GM21526 (cell line): ENCODE results near the gene HOXD12.

Experiments used
- ATAC-seq: cut with Tn5 transposase; IDR thresholded peaks from one replicate; pipeline ENCODE4 v1.9.1; 2021; ENCODE audit warnings: moderate library complexity; ENCODE audit not compliant: unreplicated experiment, low FRiP score

HOXD12 gene

DNA sequence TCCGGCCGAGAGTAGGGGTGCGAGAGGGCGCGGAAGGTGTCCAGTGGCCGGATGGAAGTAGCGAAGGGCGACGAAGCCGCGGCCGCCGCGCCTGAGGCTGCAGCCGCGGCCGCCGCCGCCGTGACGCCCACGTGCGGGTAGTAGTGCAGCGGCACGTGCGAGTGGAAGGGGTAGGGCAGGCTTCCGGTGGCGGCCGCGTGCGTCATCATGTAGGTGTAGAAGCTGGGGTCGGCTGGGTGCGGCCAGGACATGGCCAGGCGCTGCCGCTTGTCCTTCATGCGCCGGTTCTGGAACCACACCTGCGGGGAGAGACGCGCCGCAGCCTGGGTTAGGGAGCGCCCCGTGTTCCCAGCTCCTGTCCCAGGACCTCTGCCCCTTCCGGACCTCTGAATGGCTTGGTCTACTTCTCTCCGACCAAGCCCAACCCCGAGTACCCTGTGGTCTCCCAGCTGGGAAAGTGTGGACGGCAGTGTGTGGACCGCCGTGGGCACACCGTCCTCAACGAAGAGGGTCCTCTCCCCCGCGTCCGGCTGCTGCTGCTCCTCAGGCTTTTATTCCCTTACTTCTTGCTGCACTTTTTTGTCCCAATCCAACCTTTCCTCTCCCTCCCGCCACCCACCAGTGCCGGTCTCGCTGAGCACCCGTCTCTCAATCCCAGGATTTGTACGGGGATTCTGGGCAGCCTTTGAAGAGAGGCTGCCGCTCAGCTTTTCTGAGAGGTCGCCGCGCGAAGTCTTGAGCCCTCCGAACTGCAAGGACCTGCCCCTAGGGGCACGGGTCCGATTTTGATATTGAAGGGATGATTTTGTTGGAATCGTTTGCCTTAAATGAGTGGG lies 18.8 kb upstream of the HOXD12 start:
- no peak for ATAC-seq

DNA sequence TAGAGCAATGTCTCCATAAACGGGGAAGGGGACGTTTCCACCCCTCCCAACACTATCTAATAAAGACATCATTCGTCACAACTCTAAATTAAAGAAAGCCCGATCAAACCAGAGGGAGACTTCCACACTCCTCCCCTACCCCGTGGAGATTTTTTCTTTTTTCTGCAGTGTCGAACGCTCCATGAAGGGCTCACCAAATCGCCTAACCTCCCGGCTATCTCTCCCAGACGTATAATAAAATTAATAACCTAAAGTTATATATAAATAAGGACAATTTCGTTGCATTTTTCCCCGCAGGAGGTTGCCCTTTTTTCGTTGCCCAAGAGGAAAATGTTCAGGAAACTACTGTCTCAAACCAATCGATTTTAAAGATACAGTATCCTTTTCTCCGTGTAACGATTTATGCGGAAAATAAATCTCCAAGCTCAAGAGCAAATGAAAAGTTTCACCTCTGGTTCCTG lies 18.2 kb upstream of the HOXD12 start:
- ATAC-seq: no peak

DNA sequence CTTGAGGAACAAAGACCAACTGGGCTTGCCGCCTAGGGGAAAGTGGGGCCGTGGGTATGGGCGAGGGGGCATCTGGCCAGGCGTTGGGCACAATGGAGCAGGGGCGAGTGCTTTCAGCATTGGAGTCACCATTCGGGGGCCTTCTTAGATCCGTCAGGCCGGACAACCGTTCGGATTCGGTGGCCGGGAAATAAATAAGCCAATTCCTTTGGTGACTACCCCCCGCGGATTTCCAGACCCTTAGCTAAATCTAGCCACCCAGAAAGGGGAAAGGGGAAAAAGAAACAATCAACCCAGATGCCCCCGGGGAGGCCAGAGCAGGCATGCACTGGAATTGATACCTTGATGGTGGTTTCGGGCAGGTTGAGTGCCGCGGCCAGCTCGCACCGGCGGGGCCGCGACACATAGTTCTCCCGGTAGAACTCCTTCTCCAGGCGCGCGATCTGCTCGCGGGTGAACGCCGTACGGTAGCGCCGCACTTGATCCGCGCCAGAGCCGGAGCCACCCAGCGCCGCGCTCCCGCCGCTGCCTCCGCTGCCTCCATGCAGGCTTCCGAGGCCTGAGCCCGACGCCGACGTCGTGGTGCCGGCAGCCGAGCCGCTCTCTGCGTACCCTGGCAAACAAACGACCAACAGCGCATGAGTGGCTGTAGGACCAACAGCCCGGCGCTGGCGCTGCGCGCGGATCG lies 17.6 kb upstream of the HOXD12 start:
- no peak for ATAC-seq

GRCh38 chr2:176082525-176082823 lies 17.1 kb upstream of the HOXD12 start:
- no peak for ATAC-seq

DNA sequence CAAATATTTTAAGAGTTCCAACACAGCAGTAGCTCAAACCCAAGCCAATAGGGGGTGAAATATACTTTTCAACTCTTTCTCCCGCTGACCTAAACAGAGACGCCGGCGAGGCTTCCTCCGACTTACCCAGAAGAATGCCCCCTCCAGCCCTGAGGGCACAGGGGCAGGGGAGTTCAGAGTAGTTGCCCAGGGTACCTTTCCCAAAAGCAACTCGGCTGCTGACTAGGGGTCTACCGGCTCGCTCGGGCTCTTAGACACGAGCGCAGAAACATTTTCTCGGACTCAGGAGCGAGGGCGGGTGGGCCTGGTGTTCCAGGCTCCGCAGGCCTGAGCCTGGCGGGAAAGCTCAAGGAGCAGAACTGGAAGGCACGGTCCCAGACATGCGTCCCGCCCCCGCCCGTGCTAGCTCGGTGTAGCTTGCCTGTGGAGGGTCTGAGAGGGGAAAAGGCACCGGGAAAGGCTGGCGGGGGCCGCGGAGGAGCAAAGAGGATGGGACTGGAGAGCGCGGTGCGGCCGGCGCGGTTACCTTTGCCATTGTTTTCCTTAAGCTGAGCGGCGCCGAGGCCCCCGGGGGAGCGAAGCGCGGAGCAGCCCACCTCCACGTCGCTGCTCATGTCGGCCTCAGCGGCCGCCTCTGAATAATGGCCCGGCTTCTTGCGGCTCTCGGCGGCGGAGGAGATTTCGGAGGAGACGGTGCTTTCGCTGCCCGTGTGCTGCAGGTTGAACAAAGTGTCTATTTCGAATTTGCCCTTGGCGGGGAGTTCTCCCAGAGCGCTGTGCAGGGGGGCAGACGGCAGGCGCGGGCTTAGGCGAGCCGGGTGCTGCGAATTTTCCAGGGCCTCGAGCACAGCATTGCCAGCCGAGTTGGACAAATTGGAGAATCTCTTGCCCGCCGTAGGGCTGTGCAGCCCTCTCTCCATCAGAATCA lies 16.5 kb upstream of the HOXD12 start:
- ATAC-seq: no peak

DNA sequence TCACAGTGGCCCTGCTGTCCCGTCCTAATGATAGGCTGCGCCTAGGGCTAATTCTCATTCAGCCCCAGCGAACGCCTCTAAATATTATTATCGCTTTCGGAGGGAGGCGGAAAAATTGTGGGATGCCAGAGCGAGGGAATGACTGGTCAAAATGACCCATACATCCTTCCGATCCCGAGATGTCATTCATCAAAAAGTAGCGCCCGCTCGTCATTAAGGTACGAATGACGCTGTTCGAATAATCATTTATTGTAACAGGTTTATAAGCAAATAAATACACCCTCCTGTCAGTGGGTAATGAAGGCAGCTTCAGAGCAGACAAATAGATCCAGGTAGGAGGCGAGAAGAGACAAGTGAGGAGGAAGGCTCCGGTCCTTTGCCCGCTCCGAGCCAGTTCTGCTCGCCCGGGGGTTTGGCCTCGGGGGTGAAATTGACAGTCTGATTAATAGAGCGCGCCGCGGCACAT lies 15.8 kb upstream of the HOXD12 start, which contains the start of gene EVX2:
Gene EVX2 (minus strand): TSS at position 167 of the 466 bp plus-strand sequence. CDS start 186 bp downstream, outside the sequence.
- ATAC-seq: no peak

DNA sequence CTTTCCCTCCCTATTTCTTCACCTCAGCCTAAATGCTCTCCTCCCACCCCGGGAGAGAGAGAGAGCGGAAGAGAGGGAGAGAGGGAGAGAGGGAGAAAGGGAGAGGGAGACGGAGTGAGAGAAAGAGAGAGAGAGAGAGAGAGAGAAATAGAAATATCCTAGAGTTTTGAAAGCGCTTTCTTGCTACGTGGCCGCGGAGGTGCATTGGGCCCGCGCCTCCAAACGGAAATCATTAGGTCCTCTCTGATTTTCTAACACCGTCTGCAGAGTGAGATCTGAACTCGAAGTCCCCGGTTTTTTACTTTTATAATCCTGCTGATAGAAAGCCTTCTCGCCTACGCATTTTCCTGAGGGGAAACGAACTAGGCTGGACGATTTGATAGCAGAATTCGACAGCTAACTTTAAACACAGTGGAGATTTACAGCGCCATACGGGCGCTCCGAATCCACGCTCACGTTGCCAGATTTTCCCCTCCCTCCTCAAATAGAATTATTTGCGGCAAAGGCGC lies 14.9 kb upstream of the HOXD12 start:
- no peak for ATAC-seq

GRCh38 chr2:176085120-176085788 lies 14.3 kb upstream of the HOXD12 start:
- ATAC-seq: no peak

GRCh38 chr2:176085861-176086771 lies 13.5 kb upstream of the HOXD12 start:
- no peak for ATAC-seq

DNA sequence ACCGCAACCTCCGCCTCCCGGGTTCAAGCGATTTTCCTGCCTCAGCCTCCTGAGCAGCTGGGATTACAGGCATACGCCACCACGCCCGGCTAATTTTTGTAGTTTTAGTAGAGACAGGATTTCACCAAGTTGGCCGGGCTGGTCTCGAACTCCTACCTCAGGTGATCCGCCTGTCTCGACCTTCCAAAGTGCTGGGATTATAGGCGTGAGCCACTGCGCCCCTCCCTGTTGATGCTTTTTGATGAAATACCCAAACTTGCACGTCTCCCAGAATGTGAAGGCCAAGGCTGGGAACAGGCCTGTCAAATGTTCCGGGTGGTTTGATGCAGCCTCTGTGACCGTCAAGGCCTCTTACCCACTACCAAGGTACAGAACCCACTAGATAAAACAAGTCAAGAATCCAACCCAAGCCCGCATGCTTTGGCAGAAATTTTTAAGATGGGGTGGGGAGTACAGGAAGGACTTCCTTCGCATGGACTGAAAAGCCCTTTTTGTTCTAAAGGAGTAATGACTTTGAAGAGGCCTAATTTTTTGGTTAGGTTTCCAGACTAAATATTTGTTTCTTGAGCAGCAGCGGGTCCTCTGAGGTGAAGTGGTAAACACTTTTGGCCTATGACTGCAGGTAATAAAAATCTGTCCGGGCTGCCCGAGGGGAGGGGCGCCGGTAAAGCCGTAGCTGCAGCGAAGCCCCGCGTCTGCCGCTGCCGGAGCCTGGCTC lies 12.1 kb upstream of the HOXD12 start:
- ATAC-seq: no peak

DNA sequence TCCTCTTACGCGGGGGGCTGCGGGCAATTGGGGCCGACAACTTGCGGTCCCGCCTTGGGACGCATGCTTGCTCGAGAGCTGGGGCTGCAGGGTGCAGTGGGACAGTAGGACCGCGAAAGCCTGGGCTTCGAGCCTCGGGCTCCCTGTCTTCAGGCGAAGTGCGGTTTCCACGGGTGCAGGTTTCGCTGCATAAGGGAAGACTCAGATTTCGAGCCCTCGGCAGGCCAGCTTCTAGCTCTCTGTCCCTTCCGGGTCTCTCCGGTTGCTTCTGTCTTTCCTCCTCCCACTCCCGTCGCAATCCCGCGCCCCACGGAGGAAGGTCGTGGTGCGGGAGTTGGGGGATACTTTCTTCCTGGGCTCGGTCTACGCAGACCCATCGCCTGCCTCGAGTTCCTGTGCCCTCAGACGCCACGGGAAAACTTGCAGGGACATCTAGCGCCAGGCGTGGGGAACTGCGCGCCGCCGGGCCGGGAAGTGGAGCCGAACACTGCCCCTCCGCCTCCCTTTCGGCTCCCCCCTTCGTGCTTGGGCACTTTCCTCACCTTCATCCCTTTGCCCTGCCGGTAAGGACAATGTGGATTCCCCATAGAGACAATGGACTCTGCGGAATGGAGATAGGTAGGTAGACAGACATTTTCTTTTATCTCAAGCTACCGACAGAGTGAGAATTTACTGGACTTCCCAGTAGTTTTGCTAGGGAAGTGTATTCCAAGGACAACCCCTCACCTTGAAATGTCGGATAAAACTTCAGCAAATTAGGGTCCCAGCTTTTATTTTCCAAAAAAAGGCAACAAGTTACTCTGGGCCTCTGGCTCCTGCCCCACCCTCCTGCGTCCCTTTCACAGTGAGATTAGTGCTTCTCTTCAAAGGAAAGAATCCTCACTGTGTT lies 11.3 kb upstream of the HOXD12 start:
- no peak for ATAC-seq

- no peak for ATAC-seq
Observed at GRCh38 chr2:176088937-176089842, 10.4 kb upstream of the HOXD12 start.

DNA sequence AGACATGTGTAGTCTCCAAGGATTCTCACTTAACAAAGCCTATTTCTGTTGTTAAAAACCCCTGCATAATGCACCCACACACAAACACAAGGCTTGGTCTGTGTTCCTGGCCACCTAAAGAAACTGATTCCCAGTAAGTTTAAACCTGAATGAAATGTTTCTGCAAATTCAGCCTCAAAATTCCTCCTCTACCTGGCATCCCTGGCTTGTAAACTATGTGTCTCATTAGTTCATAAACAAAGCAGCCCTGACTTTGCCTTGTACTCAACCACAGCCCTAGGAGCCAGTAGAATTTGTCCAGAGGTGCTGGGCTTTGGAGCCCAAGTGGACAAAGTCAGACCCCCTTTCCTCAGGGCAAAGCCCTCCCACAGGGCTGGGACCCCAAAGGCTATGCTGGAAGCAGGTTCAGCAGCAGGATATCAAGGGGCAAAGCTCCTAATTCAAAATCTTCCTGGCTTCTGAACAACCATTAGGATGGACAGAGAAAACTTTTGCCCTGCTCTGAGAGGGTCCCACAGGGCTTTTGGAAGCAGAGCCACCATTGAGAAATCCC lies 9.7 kb upstream of the HOXD12 start:
- no peak for ATAC-seq

- no peak for ATAC-seq
Observed at GRCh38 chr2:176090862-176091261, 8.7 kb upstream of the HOXD12 start.

GRCh38 chr2:176091329-176092258 lies 8.0 kb upstream of the HOXD12 start:
- ATAC-seq: no peak
